ENCODE results near the gene ABCC12. TPM values are rescaled to one million over a fixed set of nuclear protein-coding genes. Genes with fewer than 3 reads are reported as not detected.

Gene ABCC12
- total RNA-seq, 1 experiment from 2014 or later = not detected

DNA sequence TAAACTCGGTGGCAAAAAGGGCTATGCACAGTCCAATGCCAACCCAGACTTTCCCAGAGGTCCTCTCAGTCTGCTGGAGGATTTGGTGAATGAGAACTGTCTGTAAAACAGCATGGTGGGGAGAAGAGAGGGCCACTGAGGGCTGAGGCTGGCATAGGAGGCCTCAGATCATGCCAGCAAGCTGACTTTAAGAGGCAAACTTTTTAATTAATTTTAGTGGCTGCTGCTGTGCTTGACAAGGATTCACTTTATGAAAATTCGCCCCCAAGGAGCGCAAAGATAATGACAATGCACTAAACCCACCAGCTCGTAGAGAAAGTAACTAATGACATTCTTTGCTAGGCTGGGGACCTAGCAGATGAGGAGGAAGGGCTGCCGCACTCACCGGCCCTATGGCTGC, 15.0 kb downstream of the ABCC12 start:
- Histone ChIP-seq H3K4me1 (ENCODE audit: control insufficient read depth in 1 of 2, insufficient read depth in 2 of 2, low read length in 2 of 2) (peaks cover 0 to 4% of the 10 kb centered on the region in 2 experiments; a peak in 1 of 4 replicates), H3K36me3 (ENCODE audit: control insufficient read depth in 1 of 2, insufficient read depth in 2 of 2, low read length in 2 of 2) (no peaks in the 10 kb centered on the region), H4K20me1 (ENCODE audit: insufficient read depth) (no peaks in the 10 kb centered on the region), H2AFZ (ENCODE audit: low read depth, low read length, poor library complexity, severe bottlenecking) (no peak overlapping the region), H3K9me2 (ENCODE audit: insufficient read depth) (no peaks in the 10 kb centered on the region), H3K27me3 (ENCODE audit: insufficient read depth, low read length) (no peaks in the 10 kb centered on the region), H3K4me2 (ENCODE audit: low read length) (no peak overlapping the region), H3K79me2 (ENCODE audit: insufficient read depth, low read length) (no peaks in the 10 kb centered on the region), H3K9ac (ENCODE audit: low read length) (no peak overlapping the region), H3K9me3 (ENCODE audit: control insufficient read depth in 1 of 2, insufficient read depth in 1 of 2, low read depth in 1 of 2, low read length in 2 of 2) (no peaks in the 10 kb centered on the region), H3K4me3 (replicated peaks in 1 of 2; ENCODE audit: low read depth in 1 of 2, low read length in 2 of 2) (no peak overlapping the region), H3K27ac (ENCODE audit: low read depth, low read length) (no peak overlapping the region)
- intact Hi-C loops (cut with micrococcal nuclease) = no loop called here
- ATAC-seq = no peak
- BruUV-seq (replicated peaks) = no TSS peak
- DNase-seq (ENCODE audit: low read depth, low spot score) = no peak
- ChIA-PET RAD21 (ENCODE audit: low non-redundant PET in 1 of 2, low total read pairs in 2 of 2, uncharacterized antibody in 2 of 2, unreplicated experiment in 2 of 2) (no interaction called here), CTCF (no interaction called here), POLR2A (no interaction called here)
- TF ChIP-seq SIN3A (IDR thresholded peaks at IDR 0.05; ENCODE audit: low read depth) (no peak), ZNF274 (IDR thresholded peaks at IDR 0.05; ENCODE audit: low read depth, low read length) (no peak), POLR2AphosphoS5 (IDR thresholded peaks at IDR 0.05; ENCODE audit: low read depth, low read length) (no peak), EZH2 (IDR thresholded peaks at IDR 0.05) (no peak), ZFX (IDR thresholded peaks at IDR 0.05) (no peak), CEBPB (IDR thresholded peaks at IDR 0.05; ENCODE audit: low read depth) (no peak), EZH2phosphoT487 (IDR thresholded peaks at IDR 0.05; ENCODE audit: borderline replicate concordance) (no peak), JUND (IDR thresholded peaks at IDR 0.05) (no peak), TCF7L2 (IDR thresholded peaks at IDR 0.05; ENCODE audit: borderline replicate concordance, extremely low read depth, insufficient read depth, insufficient read length) (no peak), SP1 (IDR thresholded peaks at IDR 0.05; ENCODE audit: low read depth) (no peak), YY1 (IDR thresholded peaks at IDR 0.05; ENCODE audit: extremely low read depth, insufficient replicate concordance, low read depth, low read length) (no peak), CBX3 (IDR thresholded peaks at IDR 0.05; ENCODE audit: low read depth) (no peak), FOSL1 (IDR thresholded peaks at IDR 0.05; ENCODE audit: low read depth) (no peak), POLR2A (IDR thresholded peaks at IDR 0.05; ENCODE audit: borderline replicate concordance, extremely low read depth, insufficient read depth, insufficient read length) (no peak), RAD21 (IDR thresholded peaks at IDR 0.05; ENCODE audit: low read depth) (no peak)
- TF ChIP-seq, protein P1, sequence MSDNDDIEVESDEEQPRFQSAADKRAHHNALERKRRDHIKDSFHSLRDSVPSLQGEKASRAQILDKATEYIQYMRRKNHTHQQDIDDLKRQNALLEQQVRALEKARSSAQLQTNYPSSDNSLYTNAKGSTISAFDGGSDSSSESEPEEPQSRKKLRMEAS (IDR thresholded peaks at IDR 0.05) = no peak
- TF ChIP-seq, protein P2, sequence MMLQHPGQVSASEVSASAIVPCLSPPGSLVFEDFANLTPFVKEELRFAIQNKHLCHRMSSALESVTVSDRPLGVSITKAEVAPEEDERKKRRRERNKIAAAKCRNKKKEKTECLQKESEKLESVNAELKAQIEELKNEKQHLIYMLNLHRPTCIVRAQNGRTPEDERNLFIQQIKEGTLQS (IDR thresholded peaks at IDR 0.05) = no peak
- TF ChIP-seq, protein P3, sequence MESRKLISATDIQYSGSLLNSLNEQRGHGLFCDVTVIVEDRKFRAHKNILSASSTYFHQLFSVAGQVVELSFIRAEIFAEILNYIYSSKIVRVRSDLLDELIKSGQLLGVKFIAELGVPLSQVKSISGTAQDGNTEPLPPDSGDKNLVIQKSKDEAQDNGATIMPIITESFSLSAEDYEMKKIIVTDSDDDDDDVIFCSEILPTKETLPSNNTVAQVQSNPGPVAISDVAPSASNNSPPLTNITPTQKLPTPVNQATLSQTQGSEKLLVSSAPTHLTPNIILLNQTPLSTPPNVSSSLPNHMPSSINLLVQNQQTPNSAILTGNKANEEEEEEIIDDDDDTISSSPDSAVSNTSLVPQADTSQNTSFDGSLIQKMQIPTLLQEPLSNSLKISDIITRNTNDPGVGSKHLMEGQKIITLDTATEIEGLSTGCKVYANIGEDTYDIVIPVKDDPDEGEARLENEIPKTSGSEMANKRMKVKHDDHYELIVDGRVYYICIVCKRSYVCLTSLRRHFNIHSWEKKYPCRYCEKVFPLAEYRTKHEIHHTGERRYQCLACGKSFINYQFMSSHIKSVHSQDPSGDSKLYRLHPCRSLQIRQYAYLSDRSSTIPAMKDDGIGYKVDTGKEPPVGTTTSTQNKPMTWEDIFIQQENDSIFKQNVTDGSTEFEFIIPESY (IDR thresholded peaks at IDR 0.05; ENCODE audit: extremely low read depth, insufficient replicate concordance, low read length) = no peak

Data from HCT116 (cell line).